Trophoblast cell (in vitro differentiated cells and primary cell): ENCODE measurements around the gene SLC4A8.

Source experiments
- DNase-seq, 2 donors: peaks; one replicate each; pipeline ENCODE4 v3.0.0-alpha.2; 2016
- H2AFZ ChIP-seq: 2 replicates; pipeline ENCODE4 v1.6.1; 2013; ENCODE audit warnings: low read length, moderate library complexity, mild to moderate bottlenecking; ENCODE audit not compliant: insufficient read depth, poor library complexity
- H2AK5ac ChIP-seq: 2 replicates; pipeline ENCODE4 v1.6.1; 2013; ENCODE audit warnings: mild to moderate bottlenecking, low read length
- H2BK120ac ChIP-seq: 2 replicates; pipeline ENCODE4 v1.6.1; 2013; ENCODE audit warnings: low read length, mild to moderate bottlenecking, moderate library complexity; ENCODE audit not compliant: insufficient read depth, poor library complexity
- H2BK12ac ChIP-seq: 2 replicates; pipeline ENCODE4 v1.6.1; 2013; ENCODE audit warnings: mild to moderate bottlenecking, low read length, moderate library complexity
- H2BK5ac ChIP-seq: 2 replicates; pipeline ENCODE4 v1.6.1; 2013; ENCODE audit warnings: low read length, low read depth, moderate library complexity, mild to moderate bottlenecking; ENCODE audit not compliant: poor library complexity
- H3K14ac ChIP-seq: 2 replicates; pipeline ENCODE4 v1.6.1; 2013; ENCODE audit warnings: mild to moderate bottlenecking, low read length
- H3K18ac ChIP-seq: 2 replicates; pipeline ENCODE4 v1.6.1; 2013; ENCODE audit warnings: mild to moderate bottlenecking, low read length
- H3K23ac ChIP-seq: 2 replicates; pipeline ENCODE4 v1.6.1; 2013; ENCODE audit warnings: low read length
- H3K27ac ChIP-seq: 2 replicates; pipeline ENCODE4 v1.5.1; 2013; ENCODE audit warnings: low read depth, mild to moderate bottlenecking, inconsistent platforms, low read length, moderate library complexity
- H3K27me3 ChIP-seq: 2 replicates; pipeline ENCODE4 v1.6.1; 2013; ENCODE audit warnings: inconsistent platforms, mild to moderate bottlenecking, low read length, moderate library complexity; ENCODE audit not compliant: insufficient read depth
- H3K36me3 ChIP-seq, 2 experiments: 1 replicate in 1 of 2; 2 replicates in 1 of 2; pipeline ENCODE4 v1.6.1; 2013; ENCODE audit warnings: low read length in 2 of 2, mild to moderate bottlenecking in 2 of 2, moderate library complexity in 1 of 2; ENCODE audit not compliant: insufficient read depth in 2 of 2, control insufficient read depth in 1 of 2
- H3K4ac ChIP-seq: 2 replicates; pipeline ENCODE4 v1.6.1; 2013; ENCODE audit warnings: low read depth, mild to moderate bottlenecking, low read length, moderate library complexity
- H3K4me1 ChIP-seq, 2 experiments: 1 replicate in 1 of 2; 2 replicates in 1 of 2; pipeline ENCODE4 v1.6.1; 2013; ENCODE audit warnings: low read length in 2 of 2, mild to moderate bottlenecking in 2 of 2, moderate library complexity in 1 of 2; ENCODE audit not compliant: insufficient read depth in 2 of 2, control insufficient read depth in 1 of 2
- H3K4me2 ChIP-seq: 2 replicates; pipeline ENCODE4 v1.6.1; 2013; ENCODE audit warnings: inconsistent platforms, mild to moderate bottlenecking, low read length, moderate library complexity
- H3K4me3 ChIP-seq: 2 replicates; pipeline ENCODE4 v1.5.1; 2013; ENCODE audit warnings: mild to moderate bottlenecking, low read depth, low read length, inconsistent platforms
- H3K79me1 ChIP-seq: one replicate; pipeline ENCODE4 v1.6.1; 2013; ENCODE audit warnings: low read length
- H3K79me2 ChIP-seq: 2 replicates; pipeline ENCODE4 v1.6.1; 2013; ENCODE audit warnings: low read length, mild to moderate bottlenecking; ENCODE audit not compliant: control insufficient read depth, insufficient read depth, poor library complexity
- H3K9ac ChIP-seq: 2 replicates; pipeline ENCODE4 v1.6.1; 2013; ENCODE audit warnings: mild to moderate bottlenecking, low read length
- H3K9me3 ChIP-seq: 2 replicates; pipeline ENCODE4 v1.6.1; 2013; ENCODE audit warnings: low read depth, mild to moderate bottlenecking, control low read depth, inconsistent platforms, low read length; ENCODE audit not compliant: insufficient read depth
- H4K12ac ChIP-seq: 2 replicates; pipeline ENCODE4 v1.6.1; 2013; ENCODE audit warnings: low read depth, mild to moderate bottlenecking, low read length, moderate library complexity
- H4K8ac ChIP-seq: 2 replicates; pipeline ENCODE4 v1.6.1; 2013; ENCODE audit warnings: low read depth, mild to moderate bottlenecking, low read length, moderate library complexity
- H4K91ac ChIP-seq: one replicate; pipeline ENCODE4 v1.6.1; 2013; ENCODE audit warnings: low read depth, mild to moderate bottlenecking, low read length, moderate library complexity
- WGBS: extraction: QIAGEN DNeasy Blood & Tissue Kit; methylation state at CpG from one replicate; pipeline ENCODE4 v1.1.7; 2013; ENCODE audit warnings: missing lambda C conversion rate; ENCODE audit not compliant: insufficient read length, insufficient coverage; ENCODE audit errors: extremely low coverage; 5-methylcytosine and 5-hydroxymethylcytosine counted together

Gene SLC4A8

GRCh38 chr12:51386351-51386750 lies 38.3 kb upstream of the SLC4A8 start:
- Histone ChIP-seq H4K91ac (peak overlapping the region; percentile 79), H3K9ac (no peak overlapping the region), H2AFZ (no peak overlapping the region), H3K79me1 (peaks cover 57% of the 10 kb centered on the region), H3K4me3 (no peak overlapping the region), H3K18ac (peak overlapping the region; percentile 86), H4K8ac (peak overlapping the region; percentile 30), H2BK120ac (peak overlapping the region; percentile 59), H2BK5ac (peak overlapping the region; percentile 73), H4K12ac (no peak overlapping the region), H3K27ac (no peak overlapping the region), H3K36me3 (peaks cover 14 to 23% of the 10 kb centered on the region in 2 experiments), H2AK5ac (peak overlapping the region; percentile 66), H3K23ac (no peak overlapping the region), H3K27me3 (no peaks in the 10 kb centered on the region), H3K14ac (peak overlapping the region; percentile 54), H3K4me1 (peaks cover 42 to 43% of the 10 kb centered on the region in 2 experiments), H3K79me2 (peaks cover 16% of the 10 kb centered on the region), H2BK12ac (peak overlapping the region; percentile 20), H3K9me3 (peaks cover 1% of the 10 kb centered on the region), H3K4ac (peak overlapping the region; percentile 47), H3K4me2 (no peak overlapping the region)
- WGBS: no CpG with 5 or more reads among the region's 4 CpGs
- DNase-seq: no peak

GRCh38 chr12:51388069-51388799 lies 36.4 kb upstream of the SLC4A8 start:
- Histone ChIP-seq H3K23ac (no peak overlapping the region), H3K27me3 (no peaks in the 10 kb centered on the region), H3K9ac (no peak overlapping the region), H3K27ac (peak overlapping the region; percentile 78), H3K4me2 (peak overlapping the region; percentile 6), H3K36me3 (peaks cover 4 to 7% of the 10 kb centered on the region in 2 experiments), H4K8ac (peak overlapping the region; percentile 86), H2AFZ (no peak overlapping the region), H4K12ac (no peak overlapping the region), H2BK120ac (peak overlapping the region; percentile 98), H3K9me3 (no peaks in the 10 kb centered on the region), H3K4ac (peak overlapping the region; percentile 97), H3K79me2 (peaks cover 25% of the 10 kb centered on the region), H2BK5ac (peak overlapping the region; percentile 86), H2AK5ac (peak overlapping the region; percentile 83), H2BK12ac (peak overlapping the region; percentile 98), H3K14ac (peak overlapping the region; percentile 93), H3K4me3 (no peak overlapping the region), H4K91ac (peak overlapping the region; percentile 99), H3K4me1 (peaks cover 42 to 43% of the 10 kb centered on the region in 2 experiments), H3K79me1 (peaks cover 64% of the 10 kb centered on the region), H3K18ac (peak overlapping the region; percentile 57)
- no CpG with 5 or more reads among the region's 10 CpGs for WGBS
- DNase-seq: peak; percentile 72 to 77

- Histone ChIP-seq H3K79me2 (peaks cover 25% of the 10 kb centered on the region), H2BK5ac (peak overlapping the region; percentile 86), H3K4ac (peak overlapping the region; percentile 67), H2AFZ (no peak overlapping the region), H2BK12ac (peak overlapping the region; percentile 53), H4K12ac (peak overlapping the region; percentile 19), H3K18ac (peak overlapping the region; percentile 80), H3K9ac (no peak overlapping the region), H4K91ac (peak overlapping the region; percentile 93), H3K4me2 (peak overlapping the region; percentile 25), H3K4me1 (peaks cover 43 to 44% of the 10 kb centered on the region in 2 experiments), H3K4me3 (no peak overlapping the region), H3K36me3 (peaks cover 8 to 11% of the 10 kb centered on the region in 2 experiments), H2BK120ac (peak overlapping the region; percentile 89), H3K79me1 (peaks cover 65% of the 10 kb centered on the region), H3K27me3 (no peaks in the 10 kb centered on the region), H3K23ac (no peak overlapping the region), H3K27ac (peak overlapping the region; percentile 78), H3K14ac (peak overlapping the region; percentile 71), H2AK5ac (peak overlapping the region; percentile 83), H4K8ac (peak overlapping the region; percentile 59), H3K9me3 (no peaks in the 10 kb centered on the region)
- no CpG with 5 or more reads among the region's 5 CpGs for WGBS
- DNase-seq: no peak
Measured at GRCh38 chr12:51388846-51389245, 35.8 kb upstream of the SLC4A8 start.

- Histone ChIP-seq H2AK5ac (peak overlapping the region; percentile 24), H3K27me3 (no peaks in the 10 kb centered on the region), H3K18ac (peak overlapping the region; percentile 22), H4K12ac (no peak overlapping the region), H3K79me2 (peaks cover 25% of the 10 kb centered on the region), H3K36me3 (peaks cover 9 to 13% of the 10 kb centered on the region in 2 experiments), H3K27ac (peak overlapping the region; percentile 78), H3K9me3 (no peaks in the 10 kb centered on the region), H4K8ac (peak overlapping the region; percentile 9), H3K4me2 (peak overlapping the region; percentile 19), H3K14ac (peak overlapping the region; percentile 9), H3K79me1 (peaks cover 67% of the 10 kb centered on the region), H3K9ac (no peak overlapping the region), H3K4me1 (peaks cover 40 to 41% of the 10 kb centered on the region in 2 experiments), H3K4ac (peak overlapping the region; percentile 12), H4K91ac (peak overlapping the region; percentile 93), H3K23ac (no peak overlapping the region), H2BK12ac (peak overlapping the region; percentile 14), H2BK5ac (peak overlapping the region; percentile 32), H2BK120ac (peak overlapping the region; percentile 89), H2AFZ (no peak overlapping the region), H3K4me3 (no peak overlapping the region)
- DNase-seq: peak; percentile 55 to 70
- WGBS: no CpG with 5 or more reads among the region's 2 CpGs
Measured at GRCh38 chr12:51389302-51389999, 35.2 kb upstream of the SLC4A8 start.
